HG03439 (cell line): ENCODE measurements around the gene FOSL2.

Experiments used
- ATAC-seq: cut with Tn5 transposase; IDR thresholded peaks from one replicate; pipeline ENCODE4 v1.9.1; 2021; ENCODE audit warnings: mild to moderate bottlenecking, moderate library complexity; ENCODE audit not compliant: unreplicated experiment

The FOSL2 gene

GRCh38 chr2:28392297-28393113 lies at the start of gene FOSL2:
FOSL2 (plus strand) TSS chr2:28392858; CDS start chr2:28393721, 863 bp downstream.
- peak; percentile 77 for ATAC-seq

DNA sequence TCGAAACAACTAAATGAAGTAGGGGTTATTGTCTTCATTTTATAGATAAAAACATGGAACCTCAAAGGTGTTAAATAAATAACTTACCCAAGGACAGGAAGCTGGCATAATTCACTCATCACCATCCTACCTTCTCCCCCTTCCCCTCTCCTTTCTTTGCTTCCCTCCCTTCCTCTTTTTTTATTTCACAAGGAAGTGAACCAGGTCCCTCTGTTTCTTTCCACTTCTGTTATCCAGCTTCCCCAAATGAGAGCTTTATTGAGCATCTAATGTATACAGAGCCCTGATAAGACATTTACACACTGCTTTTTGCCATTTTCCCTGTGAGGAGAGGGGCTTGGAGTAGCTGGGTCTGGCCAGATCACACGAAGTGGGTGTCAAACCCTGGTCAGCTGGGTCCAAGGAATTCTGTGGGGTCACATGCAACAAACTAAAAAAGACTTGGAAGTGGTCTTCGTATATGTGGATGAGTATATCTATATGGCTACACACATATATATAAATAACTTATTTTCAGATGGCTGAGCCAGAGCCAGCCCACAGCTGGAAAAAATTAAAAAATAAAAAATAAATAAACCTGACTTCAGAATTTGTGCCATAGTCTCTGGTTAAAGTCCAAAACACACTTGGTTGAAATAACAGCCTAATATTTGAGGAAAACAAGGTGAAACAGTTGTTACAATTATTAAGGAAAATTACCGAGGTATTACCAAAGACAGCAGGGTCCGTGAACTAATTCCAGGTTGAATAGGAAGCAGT lies 49.3 kb upstream of the FOSL2 start:
- ATAC-seq = no peak

DNA sequence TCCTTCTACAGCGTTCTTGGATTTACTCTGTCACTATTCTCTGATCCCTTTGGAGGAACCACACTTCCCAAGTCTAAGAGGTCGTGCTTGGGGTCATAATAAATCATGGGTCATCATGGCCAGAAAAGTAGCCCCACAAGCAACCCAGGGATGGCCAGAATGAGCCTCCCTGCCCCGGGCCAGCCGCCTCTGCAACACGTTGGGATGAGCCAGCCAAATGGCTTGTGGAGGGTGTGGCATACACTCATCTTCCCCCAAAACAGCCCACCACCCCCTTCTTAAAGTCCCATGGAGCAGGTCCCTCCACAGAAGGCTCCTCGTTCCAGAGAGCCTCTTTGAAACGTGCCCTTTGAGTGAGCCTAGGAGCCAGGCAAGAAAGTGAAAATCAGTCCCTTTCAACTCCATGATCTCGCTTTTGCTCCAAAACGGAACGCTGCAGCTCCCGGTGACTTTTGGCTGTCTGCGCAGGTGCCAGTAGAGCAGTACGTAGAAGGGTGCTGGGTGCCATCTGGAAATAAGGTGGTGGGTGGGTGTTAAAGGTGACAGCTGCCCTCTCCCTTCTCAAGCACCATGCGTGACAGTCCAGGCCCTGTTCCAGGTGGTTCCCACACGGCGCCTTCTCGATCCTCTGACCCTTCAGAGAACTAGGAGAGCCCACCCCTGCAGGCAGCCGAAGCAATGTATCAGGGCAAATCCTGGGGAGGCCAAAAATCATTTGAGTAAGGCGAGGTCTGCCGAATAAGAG lies 48.5 kb upstream of the FOSL2 start:
- no peak for ATAC-seq

- ATAC-seq = no peak
These were observed 47.8 kb upstream of the FOSL2 start for GRCh38 chr2:28344756-28345373.

- ATAC-seq = no peak
These were observed 47.0 kb upstream of the FOSL2 start for GRCh38 chr2:28345619-28346018.

DNA sequence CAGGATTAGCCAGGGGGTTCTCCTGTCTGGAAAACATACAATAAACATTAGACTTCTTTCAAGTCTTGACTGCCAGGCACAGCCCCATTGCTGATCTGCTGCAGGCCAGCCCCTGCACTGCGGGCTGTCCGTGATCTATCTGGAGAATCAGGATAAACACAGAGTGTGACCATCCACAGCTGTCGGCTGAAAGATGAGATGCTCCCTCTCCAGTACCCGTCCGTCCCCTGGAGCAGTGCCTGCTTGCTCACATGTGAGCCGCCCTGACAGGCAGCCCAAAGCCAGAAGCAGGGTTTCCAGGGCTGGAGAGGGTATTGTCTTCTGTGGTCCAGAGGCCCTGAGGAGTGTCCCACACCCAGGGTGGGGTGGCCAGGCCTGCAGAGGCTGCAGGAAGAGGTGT lies 46.1 kb upstream of the FOSL2 start:
- no peak for ATAC-seq

DNA sequence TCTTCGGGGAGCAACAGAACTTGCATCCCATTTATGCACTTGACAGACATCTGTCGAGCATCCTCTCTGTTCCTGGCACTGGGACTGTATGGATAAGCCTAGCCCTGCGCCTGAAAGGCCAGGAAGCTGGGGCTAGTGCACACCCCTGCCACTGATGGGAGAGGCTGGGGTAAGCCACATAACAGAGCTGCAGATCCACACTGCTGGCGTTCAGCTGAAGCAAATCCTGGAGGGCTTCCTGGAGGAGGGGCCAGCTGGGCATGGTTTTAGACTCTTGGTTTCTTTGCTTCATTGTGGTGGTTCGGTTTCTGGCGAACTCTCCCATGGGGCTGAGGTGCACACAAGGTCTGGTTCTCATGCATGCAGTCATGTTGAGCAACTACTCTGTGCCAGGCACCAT lies 45.5 kb upstream of the FOSL2 start:
- ATAC-seq = no peak

DNA sequence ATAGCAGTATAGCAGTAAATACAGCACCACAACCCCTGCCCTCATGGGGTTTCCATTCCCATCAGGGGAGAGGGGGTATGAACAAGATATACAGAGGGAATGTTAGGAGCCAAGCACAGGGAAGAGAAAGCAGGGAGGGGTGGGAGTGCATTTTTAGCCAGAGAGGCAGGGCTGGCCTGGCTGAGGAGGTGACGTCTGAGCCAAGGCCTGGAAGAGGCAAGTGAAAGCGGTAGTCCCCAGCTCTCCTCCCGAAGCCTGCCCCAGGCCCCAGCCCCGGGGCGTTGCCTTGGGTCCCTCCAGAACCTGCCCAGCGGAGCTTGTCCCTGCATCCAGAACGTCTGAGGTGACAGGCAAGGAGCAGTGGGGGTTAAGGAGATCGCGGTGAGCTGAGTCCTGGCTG lies 45.1 kb upstream of the FOSL2 start:
- ATAC-seq = no peak

- no peak for ATAC-seq
These were observed 44.5 kb upstream of the FOSL2 start for GRCh38 chr2:28348149-28348567.

DNA sequence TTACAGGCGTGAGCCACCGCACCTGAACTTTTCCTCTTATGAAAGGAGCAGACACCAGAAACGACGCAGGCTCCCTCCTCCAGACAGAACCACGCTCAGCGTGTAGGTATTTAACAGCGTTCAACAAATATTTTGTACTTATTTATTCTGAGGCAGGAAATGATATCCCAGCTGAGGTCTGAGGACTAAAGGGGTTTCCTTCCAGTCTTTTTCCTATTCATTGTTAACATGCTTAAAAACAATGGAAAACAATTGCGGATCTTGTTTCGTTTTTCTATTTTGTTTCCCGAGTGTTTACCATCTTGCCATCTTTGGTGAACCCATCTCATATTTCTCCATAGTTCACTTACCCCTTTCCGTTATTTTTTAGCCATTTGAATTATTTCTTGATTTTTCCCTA lies 43.7 kb upstream of the FOSL2 start:
- no peak for ATAC-seq

- ATAC-seq = no peak
These were observed 43.0 kb upstream of the FOSL2 start for GRCh38 chr2:28349546-28350165.

- ATAC-seq = no peak
These were observed 42.5 kb upstream of the FOSL2 start for GRCh38 chr2:28350196-28350595.

DNA sequence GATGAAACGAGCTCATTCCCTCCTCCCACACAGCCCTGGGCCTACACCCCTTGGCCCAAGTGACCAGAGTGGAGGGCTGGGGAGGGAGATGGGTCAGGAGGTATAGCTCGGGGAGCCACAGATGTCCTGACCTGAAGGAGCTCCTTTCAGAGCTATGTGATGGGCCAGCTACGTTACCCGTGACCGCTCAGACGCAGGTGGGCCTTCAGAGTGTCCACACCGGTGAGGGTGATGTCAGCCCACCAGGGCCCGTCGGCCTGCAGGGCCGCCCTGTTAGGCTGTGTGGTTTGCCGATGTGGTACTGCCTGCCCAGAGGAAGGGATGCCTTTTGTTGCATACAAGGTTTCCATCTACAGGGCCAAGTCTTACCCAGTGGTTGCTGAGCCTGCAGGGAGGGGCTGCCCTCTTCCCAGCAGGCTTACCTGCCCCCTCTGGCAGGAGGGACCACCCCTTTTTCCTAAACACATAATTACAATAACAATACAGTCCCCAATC lies 41.8 kb upstream of the FOSL2 start:
- no peak for ATAC-seq

DNA sequence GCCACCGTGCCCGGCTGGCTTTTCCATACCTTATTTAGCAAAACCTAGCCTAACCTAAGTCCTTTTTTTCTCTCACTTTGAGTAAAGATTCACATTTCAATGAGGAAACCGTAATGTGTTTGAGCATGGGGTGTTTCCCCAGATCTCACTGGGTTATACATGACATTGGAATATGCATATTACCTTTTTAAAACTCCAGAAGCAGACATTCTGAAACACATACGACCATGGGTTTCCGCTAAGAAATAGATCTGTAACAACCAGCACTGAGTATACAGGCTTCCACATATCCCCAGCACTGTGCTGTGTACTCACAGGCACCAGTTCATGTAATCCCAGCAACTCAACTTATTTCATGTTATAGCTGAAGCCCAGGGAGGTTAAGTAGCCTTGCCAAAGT lies 41.0 kb upstream of the FOSL2 start:
- ATAC-seq = no peak

- ATAC-seq = no peak
These were observed 40.6 kb upstream of the FOSL2 start for GRCh38 chr2:28352104-28352503.

DNA sequence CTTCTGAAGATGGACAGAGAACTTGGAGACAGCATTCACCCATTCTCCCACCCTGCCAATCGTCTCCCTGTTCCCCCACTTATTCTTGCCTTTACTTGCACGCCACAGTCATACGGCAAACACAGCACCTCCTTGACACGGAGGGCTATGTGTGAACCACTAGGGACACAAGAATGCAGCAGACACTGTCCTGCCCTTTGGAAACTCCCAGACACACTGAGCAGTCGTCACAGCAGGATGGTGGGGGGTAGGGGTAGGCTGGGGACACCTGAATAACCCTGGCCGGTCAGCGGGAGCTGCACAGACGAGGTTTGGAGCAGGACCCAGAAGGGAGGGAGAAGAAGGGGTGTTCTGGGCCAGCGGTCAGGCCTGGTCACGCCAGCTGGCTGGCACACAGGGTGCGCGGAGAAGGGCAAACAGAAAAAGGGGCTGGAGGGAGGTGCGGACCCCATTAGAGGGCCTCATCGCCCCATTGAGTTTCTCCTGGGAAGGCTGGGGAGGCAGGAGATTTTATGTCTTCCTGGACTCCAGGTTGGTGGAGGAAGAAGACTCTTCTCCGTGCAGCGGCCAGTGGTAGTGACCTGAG lies 40.0 kb upstream of the FOSL2 start:
- ATAC-seq = no peak

DNA sequence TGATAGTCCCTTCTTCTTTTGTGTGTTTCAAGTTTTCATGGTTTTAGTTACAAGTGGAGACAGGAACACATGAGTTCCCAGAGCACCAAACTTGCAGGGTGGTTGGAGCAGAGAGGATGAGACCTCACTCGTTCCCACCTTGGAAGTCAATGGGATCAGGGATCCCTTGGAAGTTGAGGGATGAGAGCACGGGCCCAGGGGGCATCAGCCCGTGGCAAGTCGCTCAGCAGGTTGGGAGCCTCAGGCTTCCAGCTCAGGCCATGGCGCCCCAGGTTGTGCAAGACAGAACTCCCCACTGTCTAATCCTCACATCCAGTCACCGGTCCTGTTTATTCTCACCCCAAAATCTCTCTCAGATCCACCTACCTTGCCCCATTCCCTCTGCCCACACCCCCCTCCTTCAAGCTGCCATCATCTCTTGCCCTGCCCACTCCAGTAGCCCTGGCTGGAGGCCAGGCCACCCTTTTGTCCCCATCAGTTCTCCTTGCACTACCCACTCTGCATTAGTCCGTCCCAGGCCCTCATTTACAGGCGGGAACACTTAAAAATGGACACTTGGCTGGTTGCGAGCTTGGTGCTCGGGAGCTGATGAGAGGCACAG lies 37.6 kb upstream of the FOSL2 start:
- ATAC-seq = no peak

- no peak for ATAC-seq
These were observed 37.0 kb upstream of the FOSL2 start for GRCh38 chr2:28355521-28356094.
